ENCODE measurements around the gene WWOX. TPM values are rescaled to one million over a fixed set of nuclear protein-coding genes. Genes with fewer than 3 reads are reported as not detected.

WWOX gene
- total RNA-seq, 1 donor from 2014 or later = 28.2 TPM

DNA sequence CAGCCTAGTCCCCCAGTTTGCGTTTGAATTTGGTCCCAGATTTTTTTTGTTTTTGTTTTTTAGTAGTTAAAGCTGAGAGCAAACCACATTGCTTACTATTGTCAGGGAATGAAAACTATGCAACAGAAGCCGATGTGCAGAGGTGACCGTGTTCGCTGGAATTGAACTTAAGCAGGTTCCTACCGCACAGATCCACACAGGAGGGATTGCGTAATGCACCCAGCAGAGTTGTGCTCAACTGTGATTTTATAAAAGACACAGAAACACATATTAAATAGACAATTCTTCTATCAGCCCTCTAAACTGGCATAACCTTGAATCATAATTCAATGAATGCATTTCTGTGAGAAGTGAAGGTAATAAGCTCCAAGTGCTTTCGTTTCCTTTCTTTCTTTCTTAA is 443.0 kb downstream of the WWOX start:
- Mint-ChIP-seq H3K27ac (no peak overlapping the region), H3K4me1 (ENCODE audit: unreplicated experiment) (peaks cover 5% of the 10 kb centered on the region), H3K27me3 (no peaks in the 10 kb centered on the region), H3K9me3 (no peaks in the 10 kb centered on the region), H3K4me3 (no peak overlapping the region), H3K36me3 (no peaks in the 10 kb centered on the region)
- DNase-seq (ENCODE audit: extremely low spot score, unreplicated experiment) = no peak
- TF ChIP-seq, protein P1, sequence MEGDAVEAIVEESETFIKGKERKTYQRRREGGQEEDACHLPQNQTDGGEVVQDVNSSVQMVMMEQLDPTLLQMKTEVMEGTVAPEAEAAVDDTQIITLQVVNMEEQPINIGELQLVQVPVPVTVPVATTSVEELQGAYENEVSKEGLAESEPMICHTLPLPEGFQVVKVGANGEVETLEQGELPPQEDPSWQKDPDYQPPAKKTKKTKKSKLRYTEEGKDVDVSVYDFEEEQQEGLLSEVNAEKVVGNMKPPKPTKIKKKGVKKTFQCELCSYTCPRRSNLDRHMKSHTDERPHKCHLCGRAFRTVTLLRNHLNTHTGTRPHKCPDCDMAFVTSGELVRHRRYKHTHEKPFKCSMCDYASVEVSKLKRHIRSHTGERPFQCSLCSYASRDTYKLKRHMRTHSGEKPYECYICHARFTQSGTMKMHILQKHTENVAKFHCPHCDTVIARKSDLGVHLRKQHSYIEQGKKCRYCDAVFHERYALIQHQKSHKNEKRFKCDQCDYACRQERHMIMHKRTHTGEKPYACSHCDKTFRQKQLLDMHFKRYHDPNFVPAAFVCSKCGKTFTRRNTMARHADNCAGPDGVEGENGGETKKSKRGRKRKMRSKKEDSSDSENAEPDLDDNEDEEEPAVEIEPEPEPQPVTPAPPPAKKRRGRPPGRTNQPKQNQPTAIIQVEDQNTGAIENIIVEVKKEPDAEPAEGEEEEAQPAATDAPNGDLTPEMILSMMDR (conservative IDR thresholded peaks at IDR 0.05) = no peak

DNA sequence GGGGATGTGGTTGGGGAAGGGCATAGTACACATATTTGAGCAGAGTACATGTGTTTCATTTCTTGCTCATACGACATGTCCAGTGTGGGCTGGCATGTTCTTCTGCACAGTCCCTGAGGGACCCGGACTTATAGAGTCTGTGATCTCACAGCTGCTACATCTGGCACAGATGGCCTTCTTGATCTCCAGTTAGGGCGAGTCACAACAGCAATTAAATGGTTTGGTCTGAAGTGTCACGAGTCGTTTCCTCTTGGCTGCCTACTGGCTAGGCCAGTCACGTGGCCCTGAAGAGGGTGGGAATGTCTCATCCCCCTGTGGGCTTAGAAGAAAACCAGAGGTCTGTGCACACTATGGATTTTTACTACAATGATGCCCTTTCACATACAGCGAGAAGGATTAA is 443.6 kb downstream of the WWOX start:
- TF ChIP-seq, protein P1 (conservative IDR thresholded peaks at IDR 0.05) = no peak
- Mint-ChIP-seq H3K27ac (no peak overlapping the region), H3K9me3 (no peaks in the 10 kb centered on the region), H3K4me1 (ENCODE audit: unreplicated experiment) (peaks cover 5% of the 10 kb centered on the region), H3K36me3 (no peaks in the 10 kb centered on the region), H3K27me3 (no peaks in the 10 kb centered on the region), H3K4me3 (no peak overlapping the region)
- no peak for DNase-seq (ENCODE audit: extremely low spot score, unreplicated experiment)

DNA sequence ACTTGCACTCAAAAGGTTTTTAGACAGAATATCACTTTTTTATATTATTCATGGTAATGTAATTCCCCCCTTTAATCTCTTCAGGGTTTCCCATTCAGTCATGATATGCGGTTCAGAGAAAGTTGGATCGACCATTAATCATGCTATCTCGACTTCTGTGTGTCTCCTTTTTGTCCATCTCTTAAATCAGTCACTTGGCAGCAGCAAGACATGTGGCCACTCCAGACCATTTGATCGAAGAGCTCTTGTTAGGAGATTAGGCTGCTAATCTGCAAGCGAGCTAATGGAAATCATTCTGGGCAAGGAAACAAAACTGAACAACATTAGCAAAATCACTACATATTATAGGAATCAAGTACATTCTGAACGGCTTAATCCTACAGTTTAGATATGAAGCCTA is 449.9 kb downstream of the WWOX start:
- Mint-ChIP-seq H3K9me3 (peaks cover 5% of the 10 kb centered on the region), H3K4me1 (ENCODE audit: unreplicated experiment) (peaks cover 11% of the 10 kb centered on the region), H3K27me3 (peaks cover 8% of the 10 kb centered on the region), H3K4me3 (no peak overlapping the region), H3K36me3 (no peaks in the 10 kb centered on the region), H3K27ac (no peak overlapping the region)
- TF ChIP-seq, protein P1 (conservative IDR thresholded peaks at IDR 0.05) = no peak
- no peak for DNase-seq (ENCODE audit: extremely low spot score, unreplicated experiment)

DNA sequence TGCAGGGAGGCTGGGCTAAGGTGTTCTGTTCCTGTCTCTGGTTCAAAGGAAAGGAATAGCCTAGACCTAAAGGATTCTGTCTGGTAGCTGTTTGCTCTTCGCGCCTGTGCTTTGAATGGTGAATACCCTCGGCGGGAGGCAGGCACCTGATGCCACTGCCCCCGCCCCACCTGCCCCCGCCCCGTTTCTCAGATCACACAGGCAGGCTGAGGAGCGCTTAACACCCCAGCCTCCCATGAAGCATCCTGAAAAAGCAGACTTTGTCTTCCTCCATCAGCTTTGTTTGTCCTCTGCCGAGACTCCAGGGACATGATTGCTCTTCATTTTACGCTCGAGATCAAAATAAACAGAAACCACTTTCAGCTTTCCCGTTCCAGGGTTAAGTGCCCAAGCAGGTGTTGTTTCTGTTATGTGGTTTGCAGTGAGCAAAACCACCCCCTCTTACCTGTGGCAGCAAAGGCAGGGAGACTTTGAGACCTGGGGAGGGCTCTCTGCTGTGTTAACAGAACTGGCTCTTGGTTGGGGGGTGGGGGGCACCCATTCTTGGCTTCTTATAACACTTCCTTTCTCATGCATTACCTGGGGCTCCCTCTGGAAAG is 452.1 kb downstream of the WWOX start:
- no peak for DNase-seq (ENCODE audit: extremely low spot score, unreplicated experiment)
- Mint-ChIP-seq H3K4me1 (ENCODE audit: unreplicated experiment) (peaks cover 11% of the 10 kb centered on the region), H3K9me3 (peaks cover 5% of the 10 kb centered on the region), H3K4me3 (no peak overlapping the region), H3K27ac (no peak overlapping the region), H3K27me3 (peaks cover 8% of the 10 kb centered on the region), H3K36me3 (no peaks in the 10 kb centered on the region)
- TF ChIP-seq, protein P1 (conservative IDR thresholded peaks at IDR 0.05) = no peak

DNA sequence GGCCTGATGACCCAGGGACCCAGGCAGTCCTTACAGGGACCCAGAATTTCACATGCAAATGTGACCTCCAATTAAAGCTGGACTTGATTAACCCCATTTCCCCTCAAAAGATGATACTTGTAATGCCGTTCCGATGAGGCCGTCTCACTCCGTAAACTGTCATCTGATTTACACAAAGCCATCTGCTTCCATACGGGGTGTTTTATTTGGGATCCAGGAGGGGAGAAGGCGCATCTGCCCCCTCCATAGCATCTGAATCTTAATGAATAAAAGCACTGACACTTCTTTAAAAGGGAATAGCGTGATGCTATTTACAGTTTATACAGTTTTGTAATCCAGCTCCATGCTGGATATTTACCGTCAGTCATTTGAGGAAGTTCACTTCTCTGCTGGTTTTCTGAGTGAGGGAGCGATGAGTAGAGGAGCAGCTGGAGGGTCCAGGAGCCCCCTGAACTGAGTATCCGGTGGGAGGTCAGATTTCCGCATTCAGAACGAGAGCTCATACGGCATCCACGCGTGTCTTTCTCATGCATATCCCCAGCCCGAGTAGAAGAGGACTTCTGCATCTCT is 452.7 kb downstream of the WWOX start:
- H3K9me3 Mint-ChIP-seq = peaks cover 5% of the 10 kb centered on the region

More for the DNA sequence above, 452.7 kb downstream of the WWOX start:
- no peak overlapping the region for H3K4me3 Mint-ChIP-seq
- H3K36me3 Mint-ChIP-seq = no peaks in the 10 kb centered on the region
- no peak overlapping the region for H3K27ac Mint-ChIP-seq
- H3K27me3 Mint-ChIP-seq = peaks cover 8% of the 10 kb centered on the region
- TF ChIP-seq, protein P1 (conservative IDR thresholded peaks at IDR 0.05) = no peak
- peaks cover 11% of the 10 kb centered on the region for H3K4me1 Mint-ChIP-seq (ENCODE audit: unreplicated experiment)
- DNase-seq (ENCODE audit: extremely low spot score, unreplicated experiment) = no peak
